Tibial artery (tissue), 4 donors: ENCODE measurements around the gene ARHGEF7.
"Not testable (repeated sequence)": the region's sequence is repeated elsewhere in the genome, so short reads cannot be mapped to it uniquely, and the experiment has no call there.

Source experiments
- DNase-seq, 2 donors: peaks; one replicate each; pipeline ENCODE4 v3.0.0-alpha.2; 2019
- H3K27ac ChIP-seq, 2 donors: fragments of 200-600 bp; sonication (generic) in 1 of 2; 1 replicate in 1 of 2; 2 replicates in 1 of 2; pipeline ENCODE4 v1.5.1; 2018 to 2019; ENCODE audit warnings: mild to moderate bottlenecking in 1 of 2
- H3K27me3 ChIP-seq, 2 donors: fragments of 200-600 bp; sonication (generic) in 1 of 2; one replicate each; pipeline versions ENCODE4 v1.5.1 to v1.6.0; 2016 to 2019
- H3K36me3 ChIP-seq, 3 donors: fragments of 200-600 bp; sonication (generic) in 2 of 3; one replicate each; pipeline ENCODE4 v1.5.1; 2016 to 2019; ENCODE audit warnings: mild to moderate bottlenecking in 2 of 3
- H3K4me1 ChIP-seq, 4 donors: fragments of 200-600 bp; sonication (generic) in 2 of 4; 1 replicate in 3 of 4; 2 replicates in 1 of 4; pipeline ENCODE4 v1.5.1; 2016 to 2019
- H3K4me3 ChIP-seq, 2 donors: fragments of 200-600 bp; sonication (generic) in 1 of 2; 1 replicate in 1 of 2; 2 replicates in 1 of 2; pipeline ENCODE4 v1.5.1; 2018 to 2019; ENCODE audit warnings: mild to moderate bottlenecking in 2 of 2
- H3K9me3 ChIP-seq, 3 donors: fragments of 200-600 bp; sonication (generic) in 1 of 3; one replicate each; pipeline ENCODE4 v1.5.1; 2016 to 2019
- CTCF ChIP-seq, 2 experiments: fragments of 200-600 bp in 1 of 2; fragments of 450-650 bp in 1 of 2; IDR thresholded peaks; one replicate each; pipeline ENCODE4 v1.5.1; 2017 to 2019; ENCODE audit warnings: antibody characterized with exemption in 2 of 2, mild to moderate bottlenecking in 1 of 2, moderate library complexity in 1 of 2
- intact Hi-C: fragments of 100-400 bp; cut with DNase I; formaldehyde crosslinking; loops from one replicate; pipeline ENCODE4 v1.15.0; 2023; ENCODE audit warnings: low total_unique reads

ARHGEF7 gene

GRCh38 chr13:111115061-111115964, at the start of gene ARHGEF7:
Gene ARHGEF7 (plus strand): TSS chr13:111115310. CDS start chr13:111115527, 217 bp downstream.
- H3K27me3 ChIP-seq = no peaks in the 10 kb centered on the region
- peaks cover 0 to 50% (median 25%) of the 10 kb centered on the region in 4 donors for H3K4me1 ChIP-seq
- no peak for TF ChIP-seq CTCF (IDR thresholded peaks at IDR 0.05)
- DNase-seq = peak in 1 of 2 donors; percentile 74
- H3K27ac ChIP-seq = peak within 1 kb of the TSS; percentile 90
- H3K4me3 ChIP-seq = peak within 1 kb of the TSS; percentile 76 to 78
- intact Hi-C loops = loop anchor here (5.0 kb wide), 3 partner anchors 37 to 203 kb away; no protein-coding TSS in a partner anchor
- H3K36me3 ChIP-seq = no peaks in the 10 kb centered on the region
- no peaks in the 10 kb centered on the region for H3K9me3 ChIP-seq

GRCh38 chr13:111065698-111066097, 49.4 kb upstream of the ARHGEF7 start:
- DNase-seq = no peak
- no peaks in the 10 kb centered on the region for H3K27me3 ChIP-seq
- H3K27ac ChIP-seq = no peak overlapping the region
- H3K4me1 ChIP-seq = peaks cover 0 to 7% (median 1%) of the 10 kb centered on the region in 4 donors
- no peak overlapping the region for H3K4me3 ChIP-seq
- no peak for TF ChIP-seq CTCF (IDR thresholded peaks at IDR 0.05)
- intact Hi-C loops = loop anchor here (5.0 to 10.0 kb wide), 3 partner anchors 47 to 219 kb away; no protein-coding TSS in a partner anchor
- H3K9me3 ChIP-seq = no peaks in the 10 kb centered on the region
- H3K36me3 ChIP-seq = no peaks in the 10 kb centered on the region

GRCh38 chr13:111066544-111066943, 48.6 kb upstream of the ARHGEF7 start:
- Histone ChIP-seq H3K4me1 (peaks cover 0 to 7% (median 1%) of the 10 kb centered on the region in 4 donors), H3K9me3 (peaks cover 0 to 3% (median 0%) of the 10 kb centered on the region in 3 donors), H3K36me3 (no peaks in the 10 kb centered on the region), H3K4me3 (peak overlapping the region; percentile 54 to 69), H3K27ac (no peak overlapping the region), H3K27me3 (no peaks in the 10 kb centered on the region)
- no peak for TF ChIP-seq CTCF (IDR thresholded peaks at IDR 0.05)
- no peak for DNase-seq
- intact Hi-C loops = loop anchor here (5.0 to 10.0 kb wide), 3 partner anchors 46 to 218 kb away; no protein-coding TSS in a partner anchor

GRCh38 chr13:111068009-111068350, 47.1 kb upstream of the ARHGEF7 start:
- no peak for TF ChIP-seq CTCF (IDR thresholded peaks at IDR 0.05)
- Histone ChIP-seq H3K27ac (peak overlapping the region in 1 of 2 donors; percentile 64), H3K36me3 (no peaks in the 10 kb centered on the region), H3K4me3 (no peak overlapping the region), H3K9me3 (peaks cover 0 to 4% (median 0%) of the 10 kb centered on the region in 3 donors), H3K27me3 (no peaks in the 10 kb centered on the region), H3K4me1 (peaks cover 0 to 7% (median 1%) of the 10 kb centered on the region in 4 donors)
- DNase-seq = no peak
- intact Hi-C loops = loop anchor here (5.0 to 10.0 kb wide), 3 partner anchors 44 to 217 kb away; no protein-coding TSS in a partner anchor

GRCh38 chr13:111071120-111071519, 44.0 kb upstream of the ARHGEF7 start:
- H3K36me3 ChIP-seq, H3K4me1 ChIP-seq, DNase-seq, H3K27ac ChIP-seq, intact Hi-C loops, H3K27me3 ChIP-seq, H3K4me3 ChIP-seq: not testable (repeated sequence)
- peaks cover 0 to 25% (median 7%) of the 10 kb centered on the region in 3 donors for H3K9me3 ChIP-seq

GRCh38 chr13:111071526-111071925, 43.6 kb upstream of the ARHGEF7 start:
- intact Hi-C loops = not testable (repeated sequence)

More at GRCh38 chr13:111071526-111071925, 43.6 kb upstream of the ARHGEF7 start:
- H3K27ac ChIP-seq, DNase-seq, H3K4me1 ChIP-seq, H3K36me3 ChIP-seq, H3K4me3 ChIP-seq, H3K27me3 ChIP-seq: not testable (repeated sequence)
- H3K9me3 ChIP-seq = peaks cover 0 to 25% (median 7%) of the 10 kb centered on the region in 3 donors
